C4-2B (cell line): Measurements from ENCODE around the gene KDSR.

Experiments
- H3K27ac ChIP-seq: fragments of 450-650 bp; 2 replicates; pipeline ENCODE4 v1.5.1; 2017
- ZFX ChIP-seq: fragments of 450-650 bp; IDR thresholded peaks from 2 replicates; pipeline ENCODE4 v1.6.1; 2017
- TF ChIP-seq, protein P1 (sequence below): fragments of 450-650 bp; conservative IDR thresholded peaks from 2 replicates; pipeline ENCODE4 v1.5.1; 2017; ENCODE audit warnings: mild to moderate bottlenecking

Gene KDSR

DNA sequence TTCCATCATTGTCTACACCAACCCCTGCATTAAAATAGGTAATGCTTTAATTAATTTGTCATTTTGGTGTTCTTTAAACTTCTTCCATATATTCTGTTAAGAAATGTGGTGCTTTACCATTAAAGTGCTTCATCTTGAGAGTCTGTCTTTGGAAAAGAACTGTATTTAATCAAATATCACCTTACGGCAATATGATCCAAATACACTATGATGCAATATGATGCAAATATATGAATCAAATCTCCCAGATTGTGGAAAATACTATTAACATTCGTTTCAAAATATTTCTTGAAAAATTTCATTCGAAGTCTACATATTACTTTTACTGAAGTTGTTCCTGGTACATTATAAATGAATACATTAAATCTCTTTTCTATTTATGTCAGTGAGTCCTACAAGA is 32.3 kb upstream of the KDSR start:
- no peak for TF ChIP-seq ZFX
- TF ChIP-seq, protein P1, sequence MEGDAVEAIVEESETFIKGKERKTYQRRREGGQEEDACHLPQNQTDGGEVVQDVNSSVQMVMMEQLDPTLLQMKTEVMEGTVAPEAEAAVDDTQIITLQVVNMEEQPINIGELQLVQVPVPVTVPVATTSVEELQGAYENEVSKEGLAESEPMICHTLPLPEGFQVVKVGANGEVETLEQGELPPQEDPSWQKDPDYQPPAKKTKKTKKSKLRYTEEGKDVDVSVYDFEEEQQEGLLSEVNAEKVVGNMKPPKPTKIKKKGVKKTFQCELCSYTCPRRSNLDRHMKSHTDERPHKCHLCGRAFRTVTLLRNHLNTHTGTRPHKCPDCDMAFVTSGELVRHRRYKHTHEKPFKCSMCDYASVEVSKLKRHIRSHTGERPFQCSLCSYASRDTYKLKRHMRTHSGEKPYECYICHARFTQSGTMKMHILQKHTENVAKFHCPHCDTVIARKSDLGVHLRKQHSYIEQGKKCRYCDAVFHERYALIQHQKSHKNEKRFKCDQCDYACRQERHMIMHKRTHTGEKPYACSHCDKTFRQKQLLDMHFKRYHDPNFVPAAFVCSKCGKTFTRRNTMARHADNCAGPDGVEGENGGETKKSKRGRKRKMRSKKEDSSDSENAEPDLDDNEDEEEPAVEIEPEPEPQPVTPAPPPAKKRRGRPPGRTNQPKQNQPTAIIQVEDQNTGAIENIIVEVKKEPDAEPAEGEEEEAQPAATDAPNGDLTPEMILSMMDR, result no peak
- H3K27ac ChIP-seq, result no peak overlapping the region

DNA sequence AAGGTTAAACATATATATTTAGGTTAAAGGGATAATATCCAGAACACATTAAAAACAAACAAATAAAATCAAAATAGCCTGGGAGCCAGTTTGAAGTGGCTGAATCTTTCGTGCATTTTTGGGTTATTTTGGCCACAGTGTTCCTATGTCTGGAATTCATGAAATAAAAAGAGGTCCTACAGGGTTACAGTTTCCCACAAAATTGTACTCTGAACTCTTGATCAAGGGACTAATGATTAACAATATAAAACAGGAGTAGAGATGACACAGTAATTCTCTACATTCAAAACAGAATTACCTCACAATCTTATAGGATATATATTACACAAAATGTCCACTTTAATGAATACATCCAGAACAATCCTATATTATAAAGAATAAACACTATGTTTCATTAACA is 30.3 kb upstream of the KDSR start:
- TF ChIP-seq, protein P1, result no peak
- TF ChIP-seq ZFX, result no peak
- no peak overlapping the region for H3K27ac ChIP-seq

DNA sequence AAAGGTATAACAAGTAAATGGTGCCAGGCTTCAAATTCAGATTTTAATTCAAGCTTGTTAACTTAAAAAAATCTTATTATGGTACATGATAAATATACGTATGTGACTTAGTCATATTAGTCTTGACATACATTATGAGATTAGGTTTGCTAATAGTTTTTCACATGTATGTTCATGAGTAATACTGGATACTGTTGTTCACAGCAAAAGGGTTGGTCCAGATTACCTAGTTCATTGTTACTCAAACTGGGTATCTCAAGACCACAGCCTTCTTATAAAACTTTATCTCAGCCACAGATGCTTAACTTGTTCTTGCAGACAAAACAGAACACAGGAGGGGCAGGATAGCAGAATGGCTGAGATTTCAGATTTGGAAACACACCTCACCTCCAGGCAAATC is 28.5 kb upstream of the KDSR start:
- TF ChIP-seq, protein P1, result no peak
- TF ChIP-seq ZFX, result no peak
- H3K27ac ChIP-seq, result no peak overlapping the region

DNA sequence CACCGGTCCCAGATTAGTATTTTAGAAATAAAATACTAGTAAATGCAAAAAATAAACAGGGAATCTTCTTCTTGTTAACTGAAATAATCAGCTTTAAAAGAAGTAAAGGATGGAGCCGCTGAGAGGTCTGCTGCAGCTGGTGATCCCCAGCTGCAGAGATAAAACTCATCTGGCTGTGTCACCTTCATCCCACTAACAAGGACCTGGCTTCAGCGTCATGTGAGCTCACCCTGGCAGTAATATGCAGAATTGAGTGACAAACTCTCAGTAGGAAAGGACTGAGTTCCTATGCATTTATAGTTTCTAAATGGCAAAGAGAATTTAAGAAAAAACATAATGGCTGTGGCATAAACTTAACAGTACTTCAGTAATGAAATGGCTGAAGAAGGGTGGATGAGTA is 27.9 kb upstream of the KDSR start:
- TF ChIP-seq ZFX, result no peak
- TF ChIP-seq, protein P1, result no peak
- no peak overlapping the region for H3K27ac ChIP-seq

DNA sequence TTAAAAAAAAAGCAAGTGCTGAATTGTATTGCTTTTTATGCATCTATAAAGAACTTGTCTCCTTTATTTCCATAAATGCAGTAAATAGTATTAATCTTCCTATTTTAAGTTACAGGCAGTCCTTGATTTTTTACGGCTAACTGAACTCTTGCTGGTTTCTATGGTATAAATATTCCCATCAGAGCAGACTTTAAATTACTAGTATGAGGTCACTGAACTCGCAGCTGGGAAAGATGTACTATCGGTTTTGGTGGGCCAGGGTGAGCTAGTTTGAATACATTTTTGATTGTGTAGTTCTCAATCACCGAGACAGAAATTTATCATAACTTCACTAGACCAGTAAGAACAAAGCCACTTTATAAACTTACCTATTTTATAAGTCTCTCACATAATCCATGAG is 20.9 kb upstream of the KDSR start:
- no peak overlapping the region for H3K27ac ChIP-seq
- TF ChIP-seq, protein P1, result no peak
- TF ChIP-seq ZFX, result no peak

DNA sequence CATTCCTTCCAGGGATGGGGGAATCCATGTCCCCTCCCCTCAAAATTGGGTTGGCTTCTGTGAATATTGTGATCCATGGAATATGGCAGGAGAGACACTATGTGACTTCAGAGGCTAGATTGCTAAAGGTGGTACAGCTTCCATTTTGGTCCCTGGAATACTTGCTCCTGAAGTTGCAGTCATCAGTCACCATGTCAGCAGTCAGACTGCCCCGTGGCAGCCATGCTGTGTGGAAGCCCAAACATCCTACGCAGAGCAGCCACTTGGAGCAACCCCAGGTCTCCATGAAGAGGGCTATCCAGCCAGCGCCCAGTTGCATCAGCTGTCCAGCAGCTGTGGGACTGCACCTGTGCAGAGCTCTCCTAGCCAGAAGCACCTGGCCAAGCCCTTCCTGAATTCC is 15.8 kb upstream of the KDSR start:
- TF ChIP-seq, protein P1, result no peak
- no peak for TF ChIP-seq ZFX
- H3K27ac ChIP-seq, result no peak overlapping the region

DNA sequence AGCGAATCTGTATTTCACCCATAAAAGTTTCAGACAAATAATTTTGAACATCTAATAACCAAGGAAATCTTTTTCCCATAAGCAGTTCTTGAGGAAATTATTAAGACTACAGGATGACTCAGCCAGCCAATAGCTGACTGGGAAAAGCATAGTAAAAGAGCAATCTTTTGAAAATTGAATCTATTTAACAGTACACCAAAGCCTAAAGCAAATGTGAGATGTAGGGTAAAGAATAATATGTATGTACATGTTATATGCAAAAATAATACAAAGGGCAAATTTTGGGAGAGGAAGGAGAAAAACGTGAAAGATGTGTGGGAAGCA is 12.6 kb upstream of the KDSR start:
- no peak overlapping the region for H3K27ac ChIP-seq

More for the DNA sequence above, 12.6 kb upstream of the KDSR start:
- TF ChIP-seq, protein P1, result no peak
- TF ChIP-seq ZFX, result no peak
